GM12878 (cell line): ENCODE measurements around the gene HLA-DMA.

Source experiments
- EP300 ChIP-seq, 2 experiments: fragments of 150-350 bp in 1 of 2; IDR thresholded peaks; 2 replicates each; pipeline ENCODE4 v1.6.1; 2011 to 2012; ENCODE audit warnings: low read depth in 2 of 2, low read length in 2 of 2, borderline replicate concordance in 1 of 2, improper control_type of control experiment in 1 of 2, inconsistent platforms in 1 of 2; ENCODE audit not compliant: control insufficient read depth in 1 of 2
- EZH2 ChIP-seq: IDR thresholded peaks from 2 replicates; pipeline ENCODE4 v1.6.1; 2012; ENCODE audit warnings: low read depth, mild to moderate bottlenecking, control low read depth, inconsistent platforms, low read length, borderline replicate concordance; ENCODE audit not compliant: control insufficient read depth
- FOXM1 ChIP-seq: IDR thresholded peaks from 2 replicates; pipeline ENCODE4 v1.6.1; 2012; ENCODE audit warnings: low read depth, mild to moderate bottlenecking, inconsistent platforms, low read length, moderate library complexity

DNA sequence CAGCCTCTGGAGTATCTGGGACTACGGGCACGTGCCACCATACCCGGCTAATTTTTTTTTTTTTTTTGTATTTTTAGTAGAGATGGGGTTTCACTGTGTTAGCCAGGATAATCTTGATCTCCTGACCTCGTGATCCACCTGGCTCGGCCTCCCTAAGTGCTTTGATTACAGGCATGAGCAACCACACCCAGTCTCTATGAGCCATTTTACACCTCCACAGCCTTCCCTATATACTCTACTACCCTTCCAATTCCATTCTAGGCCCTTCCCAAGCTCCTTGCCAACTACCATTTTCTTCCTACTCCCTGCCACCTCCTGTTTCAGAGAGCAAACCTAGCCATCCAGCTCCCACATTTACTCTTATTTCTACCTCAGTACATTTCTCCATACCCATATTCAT is 7.7 kb upstream of the HLA-DMA start:
- no peak for TF ChIP-seq EZH2
- no peak for TF ChIP-seq EP300 (IDR thresholded peaks at IDR 0.05; ENCODE audit: borderline replicate concordance in 1 of 2, control insufficient read depth in 1 of 2, low read depth in 2 of 2, low read length in 2 of 2)
- no peak for TF ChIP-seq FOXM1
